ENCODE measurements around the gene ABR. TPM values are rescaled to one million over a fixed set of nuclear protein-coding genes. Genes with fewer than 3 reads are reported as not detected.
"Not testable (repeated sequence)": the region's sequence is repeated elsewhere in the genome, so short reads cannot be mapped to it uniquely, and the experiment has no call there.

Gene ABR
- polyA plus RNA-seq, 1 donor from 2014 or later, result 34.5 TPM

DNA sequence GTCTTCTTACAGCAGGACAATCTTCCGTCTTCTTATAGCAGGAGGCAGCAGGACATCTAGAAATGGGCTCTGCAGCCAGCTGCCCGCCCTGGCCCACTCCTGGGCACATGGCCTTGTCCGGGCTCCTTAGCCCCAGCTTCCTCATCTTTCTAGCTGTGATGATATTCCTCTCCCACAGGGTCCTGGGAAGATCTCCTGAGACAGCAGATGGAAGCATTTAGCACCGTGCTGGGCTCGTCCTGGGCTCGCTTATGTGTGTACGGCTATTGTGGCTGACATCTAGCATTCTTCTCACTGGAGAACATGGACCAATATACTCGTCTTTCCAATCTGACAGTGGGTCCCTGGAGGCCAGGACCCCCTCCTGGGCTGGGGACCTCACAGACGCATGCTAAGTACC lies 134.3 kb downstream of the ABR start:
- H2AFZ ChIP-seq (ENCODE audit: low read depth, low read length), result no peak overlapping the region
- H3K9me3 ChIP-seq (ENCODE audit: low read length), result no peaks in the 10 kb centered on the region
- H3K4me2 ChIP-seq (ENCODE audit: low read length), result no peak overlapping the region
- no peak overlapping the region for H3K27ac ChIP-seq (ENCODE audit: low read length)
- H3K9ac ChIP-seq (ENCODE audit: low read length), result no peak overlapping the region
- H3K79me2 ChIP-seq (replicated peaks; ENCODE audit: insufficient read depth, low read length), result no peaks in the 10 kb centered on the region
- H3K9me2 ChIP-seq (ENCODE audit: insufficient read depth, low read length), result no peaks in the 10 kb centered on the region
- H4K20me1 ChIP-seq (ENCODE audit: insufficient read depth), result no peaks in the 10 kb centered on the region
- TF ChIP-seq EZH2 (IDR thresholded peaks at IDR 0.05; ENCODE audit: borderline replicate concordance, insufficient read depth, low read length, poor library complexity, severe bottlenecking) (no peak), SMC3 (conservative IDR thresholded peaks at IDR 0.05; ENCODE audit: poor library complexity) (no peak), POLR2AphosphoS5 (IDR thresholded peaks at IDR 0.05) (no peak), TAF1 (IDR thresholded peaks at IDR 0.05; ENCODE audit: low read depth) (no peak), RAD21 (conservative IDR thresholded peaks at IDR 0.05) (no peak), EP300 (conservative IDR thresholded peaks at IDR 0.05; ENCODE audit: poor library complexity, severe bottlenecking) (no peak)
- TF ChIP-seq, protein P1, sequence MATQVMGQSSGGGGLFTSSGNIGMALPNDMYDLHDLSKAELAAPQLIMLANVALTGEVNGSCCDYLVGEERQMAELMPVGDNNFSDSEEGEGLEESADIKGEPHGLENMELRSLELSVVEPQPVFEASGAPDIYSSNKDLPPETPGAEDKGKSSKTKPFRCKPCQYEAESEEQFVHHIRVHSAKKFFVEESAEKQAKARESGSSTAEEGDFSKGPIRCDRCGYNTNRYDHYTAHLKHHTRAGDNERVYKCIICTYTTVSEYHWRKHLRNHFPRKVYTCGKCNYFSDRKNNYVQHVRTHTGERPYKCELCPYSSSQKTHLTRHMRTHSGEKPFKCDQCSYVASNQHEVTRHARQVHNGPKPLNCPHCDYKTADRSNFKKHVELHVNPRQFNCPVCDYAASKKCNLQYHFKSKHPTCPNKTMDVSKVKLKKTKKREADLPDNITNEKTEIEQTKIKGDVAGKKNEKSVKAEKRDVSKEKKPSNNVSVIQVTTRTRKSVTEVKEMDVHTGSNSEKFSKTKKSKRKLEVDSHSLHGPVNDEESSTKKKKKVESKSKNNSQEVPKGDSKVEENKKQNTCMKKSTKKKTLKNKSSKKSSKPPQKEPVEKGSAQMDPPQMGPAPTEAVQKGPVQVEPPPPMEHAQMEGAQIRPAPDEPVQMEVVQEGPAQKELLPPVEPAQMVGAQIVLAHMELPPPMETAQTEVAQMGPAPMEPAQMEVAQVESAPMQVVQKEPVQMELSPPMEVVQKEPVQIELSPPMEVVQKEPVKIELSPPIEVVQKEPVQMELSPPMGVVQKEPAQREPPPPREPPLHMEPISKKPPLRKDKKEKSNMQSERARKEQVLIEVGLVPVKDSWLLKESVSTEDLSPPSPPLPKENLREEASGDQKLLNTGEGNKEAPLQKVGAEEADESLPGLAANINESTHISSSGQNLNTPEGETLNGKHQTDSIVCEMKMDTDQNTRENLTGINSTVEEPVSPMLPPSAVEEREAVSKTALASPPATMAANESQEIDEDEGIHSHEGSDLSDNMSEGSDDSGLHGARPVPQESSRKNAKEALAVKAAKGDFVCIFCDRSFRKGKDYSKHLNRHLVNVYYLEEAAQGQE (IDR thresholded peaks at IDR 0.05; ENCODE audit: borderline replicate concordance), result no peak
- TF ChIP-seq, protein P2, sequence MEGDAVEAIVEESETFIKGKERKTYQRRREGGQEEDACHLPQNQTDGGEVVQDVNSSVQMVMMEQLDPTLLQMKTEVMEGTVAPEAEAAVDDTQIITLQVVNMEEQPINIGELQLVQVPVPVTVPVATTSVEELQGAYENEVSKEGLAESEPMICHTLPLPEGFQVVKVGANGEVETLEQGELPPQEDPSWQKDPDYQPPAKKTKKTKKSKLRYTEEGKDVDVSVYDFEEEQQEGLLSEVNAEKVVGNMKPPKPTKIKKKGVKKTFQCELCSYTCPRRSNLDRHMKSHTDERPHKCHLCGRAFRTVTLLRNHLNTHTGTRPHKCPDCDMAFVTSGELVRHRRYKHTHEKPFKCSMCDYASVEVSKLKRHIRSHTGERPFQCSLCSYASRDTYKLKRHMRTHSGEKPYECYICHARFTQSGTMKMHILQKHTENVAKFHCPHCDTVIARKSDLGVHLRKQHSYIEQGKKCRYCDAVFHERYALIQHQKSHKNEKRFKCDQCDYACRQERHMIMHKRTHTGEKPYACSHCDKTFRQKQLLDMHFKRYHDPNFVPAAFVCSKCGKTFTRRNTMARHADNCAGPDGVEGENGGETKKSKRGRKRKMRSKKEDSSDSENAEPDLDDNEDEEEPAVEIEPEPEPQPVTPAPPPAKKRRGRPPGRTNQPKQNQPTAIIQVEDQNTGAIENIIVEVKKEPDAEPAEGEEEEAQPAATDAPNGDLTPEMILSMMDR (IDR thresholded peaks at IDR 0.05; ENCODE audit: poor library complexity, severe bottlenecking), result no peak
- H3K27me3 ChIP-seq (ENCODE audit: insufficient read depth, low read depth, low read length), result no peaks in the 10 kb centered on the region
- no peak overlapping the region for H3K4me3 ChIP-seq (ENCODE audit: low read length)
- no peaks in the 10 kb centered on the region for H3F3A ChIP-seq (ENCODE audit: insufficient read depth, low read length, poor library complexity, severe bottlenecking)
- peaks cover 5% of the 10 kb centered on the region for H3K36me3 ChIP-seq (ENCODE audit: insufficient read depth, low read length)

DNA sequence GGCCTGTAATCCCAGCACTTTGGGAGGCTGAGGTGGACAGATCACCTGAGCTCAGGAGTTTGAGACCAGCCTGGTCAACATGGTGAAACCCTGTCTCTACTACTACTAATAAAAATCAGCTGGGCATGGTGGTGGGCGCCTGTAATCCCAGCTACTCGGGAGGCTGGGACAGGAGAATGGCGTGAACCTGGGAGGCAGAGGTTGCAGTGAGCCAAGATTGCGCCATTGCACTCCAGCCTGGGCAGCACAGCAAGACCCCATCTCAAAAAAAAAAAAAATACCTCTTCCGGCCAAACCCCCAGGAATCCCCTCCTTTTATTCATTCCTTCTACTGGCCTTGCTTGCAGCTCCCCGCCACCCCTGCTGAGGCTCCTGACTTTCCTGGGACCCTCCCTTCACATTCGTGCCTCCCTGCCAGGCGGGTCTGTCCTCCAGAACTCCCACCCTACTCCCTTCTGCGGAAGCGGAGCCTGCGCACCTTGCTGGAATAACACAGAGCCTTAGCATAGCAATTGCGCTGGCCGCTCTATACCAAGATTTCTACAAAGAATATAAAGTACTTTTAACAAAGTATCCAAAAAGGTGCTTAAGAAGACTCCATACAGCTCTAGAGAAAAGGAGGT lies 135.3 kb downstream of the ABR start:
- H3F3A ChIP-seq (ENCODE audit: insufficient read depth, low read length, poor library complexity, severe bottlenecking); H4K20me1 ChIP-seq (ENCODE audit: insufficient read depth); H3K4me2 ChIP-seq (ENCODE audit: low read length); H3K9me3 ChIP-seq (ENCODE audit: low read length); H2AFZ ChIP-seq (ENCODE audit: low read depth, low read length); H3K79me2 ChIP-seq (replicated peaks; ENCODE audit: insufficient read depth, low read length); H3K9me2 ChIP-seq (ENCODE audit: insufficient read depth, low read length); H3K9ac ChIP-seq (ENCODE audit: low read length); H3K4me3 ChIP-seq (ENCODE audit: low read length); H3K36me3 ChIP-seq (ENCODE audit: insufficient read depth, low read length); H3K27me3 ChIP-seq (ENCODE audit: insufficient read depth, low read depth, low read length); H3K27ac ChIP-seq (ENCODE audit: low read length): not testable (repeated sequence)
